ENCODE results near the gene RASSF5. TPM values are rescaled to one million over a fixed set of nuclear protein-coding genes. Genes with fewer than 3 reads are reported as not detected.

Gene RASSF5
- polyA plus RNA-seq, 2 of the 4 experiments (the other 2 are of a cell fraction), result 2.0 to 2.2 TPM

DNA sequence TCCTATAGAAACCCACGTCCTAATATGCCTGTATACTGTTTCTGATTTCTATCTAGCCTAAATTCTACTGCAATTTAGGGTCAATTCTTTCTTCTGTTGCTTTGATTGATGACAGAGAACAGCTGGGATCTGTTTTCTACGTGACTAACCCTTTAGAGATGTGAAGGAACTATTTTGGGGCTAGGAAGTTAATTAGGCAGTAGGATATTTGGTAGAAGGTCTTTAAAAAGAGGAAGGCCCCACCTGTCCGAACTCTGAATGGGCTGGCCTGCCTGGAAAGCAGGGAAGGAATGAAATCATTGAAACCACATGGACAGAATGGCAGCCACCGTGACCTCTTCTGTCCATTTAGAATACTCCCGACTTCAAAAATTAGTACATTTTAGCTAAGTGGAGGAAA is 83.9 kb downstream of the RASSF5 start:
- no peak overlapping the region for H3K4me3 ChIP-seq
- POLR2A ChIA-PET, result interaction anchor here (0.8 kb wide), 1 partner anchor 21 kb away, joined by 3 read pairs; the partner anchor contains the start of gene EIF2D
- TF ChIP-seq MYC (IDR thresholded peaks at IDR 0.05; ENCODE audit: borderline replicate concordance, low read length), result no peak
- no peak for TF ChIP-seq ESRRA (IDR thresholded peaks at IDR 0.05; ENCODE audit: borderline replicate concordance, low read length)
- CTCF ChIA-PET, result interaction anchor here (0.7 to 6.2 kb wide), 13 partner anchors 8 to 356 kb away, joined by 3 to 44 read pairs (median 4); no protein-coding TSS in a partner anchor
- no peak overlapping the region for H3K27ac ChIP-seq
- H3K9me3 ChIP-seq, result no peaks in the 10 kb centered on the region
- no peaks in the 10 kb centered on the region for H3K4me1 ChIP-seq
- H3K4me2 ChIP-seq, result no peak overlapping the region
- 92% methylated on average over 5 of the region's 5 CpGs for WGBS (ENCODE audit: missing lambda C conversion rate)
- FAIRE-seq (no peak), DNase-seq (ENCODE audit: low read depth in 1 of 2, low spot score in 1 of 2) (no peak), ATAC-seq (no peak)

DNA sequence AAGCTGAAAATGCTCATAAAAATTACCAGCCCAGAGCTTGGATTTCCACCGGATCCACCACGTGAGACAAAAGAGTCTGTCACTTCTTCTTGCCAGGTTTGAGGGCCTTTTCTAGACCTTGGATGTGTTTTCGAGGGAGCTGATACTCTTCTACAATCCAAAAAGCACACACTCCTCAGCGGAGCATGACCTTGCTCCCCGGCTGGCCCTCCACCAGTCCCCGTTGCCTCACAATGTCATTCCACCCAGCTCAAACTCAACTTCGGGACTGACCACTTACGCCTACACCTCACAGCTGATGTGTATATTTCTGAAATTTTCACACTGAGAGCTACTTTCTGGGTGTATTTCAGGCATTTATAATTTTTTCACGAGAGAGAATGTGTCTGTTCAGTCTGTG is 84.4 kb downstream of the RASSF5 start:
- TF ChIP-seq, protein P1, sequence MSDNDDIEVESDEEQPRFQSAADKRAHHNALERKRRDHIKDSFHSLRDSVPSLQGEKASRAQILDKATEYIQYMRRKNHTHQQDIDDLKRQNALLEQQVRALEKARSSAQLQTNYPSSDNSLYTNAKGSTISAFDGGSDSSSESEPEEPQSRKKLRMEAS (IDR thresholded peaks at IDR 0.05), result no peak
- TF ChIP-seq HOXA7 (CRISPR knock-in tag; IDR thresholded peaks at IDR 0.05) (no peak), EHMT2 (IDR thresholded peaks at IDR 0.05; ENCODE audit: low read depth) (no peak), MAZ (IDR thresholded peaks at IDR 0.05; ENCODE audit: borderline replicate concordance, low read depth, low read length) (no peak), ZC3H11A (IDR thresholded peaks at IDR 0.05) (no peak), BHLHE40 (IDR thresholded peaks at IDR 0.05; ENCODE audit: low read depth, low read length) (no peak), ZSCAN20 (CRISPR knock-in tag; IDR thresholded peaks at IDR 0.05) (no peak), FOSB (CRISPR knock-in tag; IDR thresholded peaks at IDR 0.05) (no peak), ZFP36 (IDR thresholded peaks at IDR 0.05; ENCODE audit: borderline replicate concordance, partially characterized antibody) (no peak), CHD2 (IDR thresholded peaks at IDR 0.05; ENCODE audit: low read length, partially characterized antibody) (no peak), JUNB (IDR thresholded peaks at IDR 0.05) (no peak), KDM1A (IDR thresholded peaks at IDR 0.05; ENCODE audit: low read depth) (no peak), POLR2AphosphoS2 (conservative IDR thresholded peaks at IDR 0.05; ENCODE audit: low read length) (no peak)
- TF ChIP-seq, protein P2, sequence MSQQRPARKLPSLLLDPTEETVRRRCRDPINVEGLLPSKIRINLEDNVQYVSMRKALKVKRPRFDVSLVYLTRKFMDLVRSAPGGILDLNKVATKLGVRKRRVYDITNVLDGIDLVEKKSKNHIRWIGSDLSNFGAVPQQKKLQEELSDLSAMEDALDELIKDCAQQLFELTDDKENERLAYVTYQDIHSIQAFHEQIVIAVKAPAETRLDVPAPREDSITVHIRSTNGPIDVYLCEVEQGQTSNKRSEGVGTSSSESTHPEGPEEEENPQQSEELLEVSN (IDR thresholded peaks at IDR 0.05; ENCODE audit: borderline replicate concordance, low read depth), result no peak
- WGBS (ENCODE audit: missing lambda C conversion rate), result 90% methylated on average over 9 of the region's 9 CpGs
- ChIA-PET POLR2A (interaction anchor here (0.8 kb wide), 1 partner anchor 21 kb away, joined by 3 read pairs; the partner anchor contains the start of gene EIF2D), CTCF (interaction anchor here (0.7 to 6.2 kb wide), 13 partner anchors 8 to 355 kb away, joined by 3 to 44 read pairs (median 4); no protein-coding TSS in a partner anchor)
- Histone ChIP-seq H3K9me3 (no peaks in the 10 kb centered on the region), H3K4me1 (no peaks in the 10 kb centered on the region), H3K4me2 (no peak overlapping the region), H3K27ac (no peak overlapping the region), H3K4me3 (no peak overlapping the region)
- DNase-seq (ENCODE audit: low read depth in 1 of 2, low spot score in 1 of 2), result no peak
- no peak for ATAC-seq
- FAIRE-seq, result no peak

DNA sequence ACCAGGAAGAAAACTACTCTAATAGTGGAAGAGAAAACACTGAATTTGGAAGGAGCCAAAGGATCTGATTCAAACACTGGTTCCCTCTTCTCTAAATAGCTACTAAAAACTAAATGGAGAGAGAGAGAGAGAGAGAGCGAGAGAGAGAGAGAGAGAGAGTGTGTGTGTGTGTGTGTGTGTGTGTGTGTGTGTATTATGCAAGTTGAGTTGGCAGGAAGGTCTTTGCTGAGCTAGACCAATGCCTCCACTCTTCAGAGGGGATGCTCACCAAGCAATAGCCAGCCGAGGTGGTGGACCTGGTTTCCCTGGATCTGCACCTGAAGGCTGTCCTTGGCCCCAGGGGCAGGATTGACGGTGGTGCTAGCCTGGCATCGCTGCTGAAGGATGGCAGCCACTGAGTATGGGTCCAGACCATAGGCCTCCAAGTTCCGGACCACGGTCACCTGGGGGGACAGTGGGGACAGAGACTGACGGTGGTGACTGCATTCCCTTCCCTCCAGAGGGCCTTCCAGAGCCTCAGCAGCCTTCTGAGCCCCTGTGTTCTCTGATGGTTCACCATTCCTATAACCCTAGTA is 86.1 kb downstream of the RASSF5 start:
- POLR2A ChIA-PET, result no interaction called here
- H3K4me1 ChIP-seq, result no peaks in the 10 kb centered on the region
- CTCF ChIA-PET, result interaction anchor here (0.9 to 6.2 kb wide), 9 partner anchors 10 to 114 kb away, joined by 3 to 44 read pairs (median 7); partner anchors contain the start of gene EIF2D
- FAIRE-seq, result no peak
- DNase-seq (ENCODE audit: low read depth in 1 of 2, low spot score in 1 of 2), result no peak
- no peak overlapping the region for H3K4me2 ChIP-seq
- H3K27ac ChIP-seq, result no peak overlapping the region
- TF ChIP-seq HDAC2 (IDR thresholded peaks at IDR 0.05), result no peak
- TF ChIP-seq RARB (CRISPR knock-in tag; IDR thresholded peaks at IDR 0.05), result no peak
- no peak for TF ChIP-seq CBX8 (IDR thresholded peaks at IDR 0.05)
- no peak for TF ChIP-seq POLR2AphosphoS2 (conservative IDR thresholded peaks at IDR 0.05; ENCODE audit: low read length)
- TF ChIP-seq NR3C1 (IDR thresholded peaks at IDR 0.05), result no peak
- TF ChIP-seq KDM1A (IDR thresholded peaks at IDR 0.05; ENCODE audit: low read depth), result no peak
- TF ChIP-seq, protein P3, sequence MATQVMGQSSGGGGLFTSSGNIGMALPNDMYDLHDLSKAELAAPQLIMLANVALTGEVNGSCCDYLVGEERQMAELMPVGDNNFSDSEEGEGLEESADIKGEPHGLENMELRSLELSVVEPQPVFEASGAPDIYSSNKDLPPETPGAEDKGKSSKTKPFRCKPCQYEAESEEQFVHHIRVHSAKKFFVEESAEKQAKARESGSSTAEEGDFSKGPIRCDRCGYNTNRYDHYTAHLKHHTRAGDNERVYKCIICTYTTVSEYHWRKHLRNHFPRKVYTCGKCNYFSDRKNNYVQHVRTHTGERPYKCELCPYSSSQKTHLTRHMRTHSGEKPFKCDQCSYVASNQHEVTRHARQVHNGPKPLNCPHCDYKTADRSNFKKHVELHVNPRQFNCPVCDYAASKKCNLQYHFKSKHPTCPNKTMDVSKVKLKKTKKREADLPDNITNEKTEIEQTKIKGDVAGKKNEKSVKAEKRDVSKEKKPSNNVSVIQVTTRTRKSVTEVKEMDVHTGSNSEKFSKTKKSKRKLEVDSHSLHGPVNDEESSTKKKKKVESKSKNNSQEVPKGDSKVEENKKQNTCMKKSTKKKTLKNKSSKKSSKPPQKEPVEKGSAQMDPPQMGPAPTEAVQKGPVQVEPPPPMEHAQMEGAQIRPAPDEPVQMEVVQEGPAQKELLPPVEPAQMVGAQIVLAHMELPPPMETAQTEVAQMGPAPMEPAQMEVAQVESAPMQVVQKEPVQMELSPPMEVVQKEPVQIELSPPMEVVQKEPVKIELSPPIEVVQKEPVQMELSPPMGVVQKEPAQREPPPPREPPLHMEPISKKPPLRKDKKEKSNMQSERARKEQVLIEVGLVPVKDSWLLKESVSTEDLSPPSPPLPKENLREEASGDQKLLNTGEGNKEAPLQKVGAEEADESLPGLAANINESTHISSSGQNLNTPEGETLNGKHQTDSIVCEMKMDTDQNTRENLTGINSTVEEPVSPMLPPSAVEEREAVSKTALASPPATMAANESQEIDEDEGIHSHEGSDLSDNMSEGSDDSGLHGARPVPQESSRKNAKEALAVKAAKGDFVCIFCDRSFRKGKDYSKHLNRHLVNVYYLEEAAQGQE (IDR thresholded peaks at IDR 0.05), result no peak
- no peak for TF ChIP-seq ZNF302 (CRISPR knock-in tag; IDR thresholded peaks at IDR 0.05)
- TF ChIP-seq EHMT2 (IDR thresholded peaks at IDR 0.05; ENCODE audit: low read depth), result no peak
- no peak for ATAC-seq
- 93% methylated on average over 7 of the region's 7 CpGs for WGBS (ENCODE audit: missing lambda C conversion rate)
- H3K4me3 ChIP-seq, result no peak overlapping the region
- H3K9me3 ChIP-seq, result no peaks in the 10 kb centered on the region
